ENCODE measurements around the gene RAB40AL. TPM values are rescaled to one million over a fixed set of nuclear protein-coding genes. Genes with fewer than 3 reads are reported as not detected.

RAB40AL gene
- total RNA-seq, 1 experiment from 2014 or later: not detected

DNA sequence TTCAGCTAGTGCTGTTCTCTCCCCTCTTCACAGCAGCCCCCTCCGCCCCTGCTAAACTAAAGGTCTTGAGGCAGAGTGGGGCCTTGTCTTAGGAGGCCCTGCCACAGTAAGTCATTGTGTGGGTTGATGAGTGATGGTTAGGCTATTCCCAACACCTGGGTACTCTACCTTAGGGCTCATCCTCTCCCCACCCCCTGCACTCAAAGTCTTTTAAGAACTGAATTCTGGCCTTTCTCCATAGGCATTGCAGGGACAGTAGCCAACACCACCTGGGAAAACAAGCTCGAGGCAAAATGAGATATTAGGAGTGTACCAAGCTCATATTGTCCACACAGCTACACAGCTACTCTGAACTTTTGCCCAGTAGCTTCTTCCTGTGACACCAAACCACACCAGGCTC lies 42.5 kb downstream of the RAB40AL start:
- DNase-seq (ENCODE audit: low read depth): no peak

DNA sequence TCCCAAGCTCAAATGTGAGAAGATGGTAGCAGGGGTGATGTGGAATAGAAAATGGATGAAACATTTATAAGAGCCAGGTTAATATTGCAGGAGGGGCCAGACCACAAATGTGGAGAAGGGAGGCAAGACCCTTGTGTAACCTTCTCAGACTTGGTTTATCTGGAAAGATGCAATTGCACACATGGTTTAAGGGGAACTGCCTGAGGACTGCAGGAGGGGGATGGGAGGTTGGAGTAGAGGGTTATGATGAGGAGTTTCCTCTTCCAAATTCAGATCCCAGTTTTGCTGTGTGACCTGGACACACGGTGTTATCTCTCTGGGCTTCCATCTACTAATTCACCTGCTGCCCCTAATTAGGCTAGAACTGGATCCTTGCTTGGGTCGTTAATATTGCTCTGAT lies 46.1 kb downstream of the RAB40AL start:
- DNase-seq (ENCODE audit: low read depth): no peak

GRCh38 chrX:102985192-102985591 lies 48.1 kb downstream of the RAB40AL start:
- no peak for DNase-seq (ENCODE audit: low read depth)

Other genes starting within 250 kb of the RAB40AL start
- gene GPRASP2, start 224.8 kb upstream of the RAB40AL start, total RNA-seq (2014; rRNA removed): 12.6 and 13.0 TPM in 2 replicates
- gene GPRASP3, start 216.5 kb upstream of the RAB40AL start, total RNA-seq (2014; rRNA removed): 1.7 and 4.5 TPM in 2 replicates
- 11.0 and 11.5 TPM in 2 replicates for gene BEX1, start 126.9 kb downstream of the RAB40AL start, total RNA-seq (2014; rRNA removed)
- gene NXF3, start 155.9 kb downstream of the RAB40AL start, total RNA-seq (2014; rRNA removed): 0.46 and 2.4 TPM in 2 replicates

Data from LHCN-M2 (cell line).